Measurements from ENCODE around the gene CDC42SE2. TPM values are rescaled to one million over a fixed set of nuclear protein-coding genes. Genes with fewer than 3 reads are reported as not detected.
"Not testable (repeated sequence)": the region's sequence is repeated elsewhere in the genome, so short reads cannot be mapped to it uniquely, and the experiment has no call there.

Gene CDC42SE2
- total and polyA plus RNA-seq, 2 donors from 2014 or later = 24.8 to 90.7 TPM

DNA sequence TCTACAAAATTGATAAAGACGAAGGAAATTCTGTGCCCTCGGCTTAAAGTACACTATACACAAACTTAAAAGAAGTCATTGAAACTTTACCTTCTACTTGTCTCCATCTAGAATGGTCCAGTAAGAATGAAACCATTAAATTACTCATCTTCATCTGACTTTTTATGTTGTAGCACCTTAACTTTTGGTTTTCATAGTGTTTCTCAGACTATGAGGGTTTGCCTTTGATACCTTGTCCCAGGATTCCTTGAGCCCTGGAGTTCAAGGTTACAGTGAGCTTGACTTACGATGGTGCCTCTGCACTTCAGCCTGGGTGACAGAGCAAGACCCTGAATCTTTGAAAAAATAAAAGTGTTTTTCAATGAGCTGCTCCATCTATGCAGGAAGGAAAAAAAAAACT lies 132.2 kb downstream of the CDC42SE2 start:
- no peaks in the 10 kb centered on the region for H3K36me3 ChIP-seq (ENCODE audit: control insufficient read depth in 2 of 3, insufficient read depth in 3 of 3, low read length in 3 of 3)
- H3K9ac ChIP-seq (ENCODE audit: low read length in 3 of 3) = no peak overlapping the region
- H3K4me1 ChIP-seq (ENCODE audit: control insufficient read depth in 2 of 3, insufficient read depth in 2 of 3, low read depth in 1 of 3, low read length in 3 of 3) = peaks cover 0 to 25% (median 6%) of the 10 kb centered on the region in 3 donors
- H3K9me3 ChIP-seq (ENCODE audit: control insufficient read depth in 2 of 3, insufficient read depth in 1 of 3, low read length in 3 of 3) = no peaks in the 10 kb centered on the region
- no peak overlapping the region for H3K27ac ChIP-seq (ENCODE audit: low read depth in 2 of 2, low read length in 2 of 2)
- TF ChIP-seq, protein P1, sequence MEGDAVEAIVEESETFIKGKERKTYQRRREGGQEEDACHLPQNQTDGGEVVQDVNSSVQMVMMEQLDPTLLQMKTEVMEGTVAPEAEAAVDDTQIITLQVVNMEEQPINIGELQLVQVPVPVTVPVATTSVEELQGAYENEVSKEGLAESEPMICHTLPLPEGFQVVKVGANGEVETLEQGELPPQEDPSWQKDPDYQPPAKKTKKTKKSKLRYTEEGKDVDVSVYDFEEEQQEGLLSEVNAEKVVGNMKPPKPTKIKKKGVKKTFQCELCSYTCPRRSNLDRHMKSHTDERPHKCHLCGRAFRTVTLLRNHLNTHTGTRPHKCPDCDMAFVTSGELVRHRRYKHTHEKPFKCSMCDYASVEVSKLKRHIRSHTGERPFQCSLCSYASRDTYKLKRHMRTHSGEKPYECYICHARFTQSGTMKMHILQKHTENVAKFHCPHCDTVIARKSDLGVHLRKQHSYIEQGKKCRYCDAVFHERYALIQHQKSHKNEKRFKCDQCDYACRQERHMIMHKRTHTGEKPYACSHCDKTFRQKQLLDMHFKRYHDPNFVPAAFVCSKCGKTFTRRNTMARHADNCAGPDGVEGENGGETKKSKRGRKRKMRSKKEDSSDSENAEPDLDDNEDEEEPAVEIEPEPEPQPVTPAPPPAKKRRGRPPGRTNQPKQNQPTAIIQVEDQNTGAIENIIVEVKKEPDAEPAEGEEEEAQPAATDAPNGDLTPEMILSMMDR (IDR thresholded peaks at IDR 0.05; ENCODE audit: borderline replicate concordance, extremely low read depth, insufficient read depth) = no peak
- DNase-seq (no peak), FAIRE-seq (no peak)
- H3K27me3 ChIP-seq (ENCODE audit: control insufficient read depth, insufficient read depth, low read length) = no peaks in the 10 kb centered on the region
- intact Hi-C loops (cut with DNase I) = no loop called here
- no peak overlapping the region for H3K4me3 ChIP-seq (ENCODE audit: low read length in 3 of 3)

DNA sequence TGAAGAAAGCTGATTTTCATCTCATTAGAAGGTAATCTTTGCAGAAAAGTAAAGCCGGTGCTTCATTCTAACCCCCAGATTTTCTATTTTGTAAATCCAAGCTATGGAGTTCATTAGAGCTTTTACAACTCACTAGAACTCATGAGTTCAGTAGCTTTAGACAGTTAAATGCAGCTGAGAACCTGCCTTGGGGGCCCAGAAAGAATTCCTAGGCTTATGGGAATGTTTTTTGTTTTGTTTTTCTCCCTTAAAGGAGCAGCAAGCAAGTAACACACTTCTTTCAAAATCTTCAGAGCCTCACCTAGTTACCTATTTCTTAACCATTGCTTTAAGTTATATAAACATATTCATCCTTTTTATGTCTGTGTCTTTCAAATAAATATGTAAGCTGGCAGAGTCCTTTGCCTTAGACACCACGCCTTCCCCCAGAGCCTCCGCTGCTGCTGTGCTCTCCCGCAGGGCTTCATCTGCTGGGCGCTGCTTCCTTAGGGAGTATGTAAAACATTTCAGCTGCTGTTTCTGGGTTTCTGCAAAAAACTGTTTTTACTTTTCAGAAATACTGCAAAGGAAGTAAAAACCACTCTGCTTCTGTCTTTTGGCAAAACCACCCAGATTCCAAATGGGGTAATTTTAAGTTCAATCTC lies 132.9 kb downstream of the CDC42SE2 start:
- FAIRE-seq (no peak), DNase-seq (no peak)
- no peaks in the 10 kb centered on the region for H3K27me3 ChIP-seq (ENCODE audit: control insufficient read depth, insufficient read depth, low read length)
- TF ChIP-seq, protein P1 (IDR thresholded peaks at IDR 0.05; ENCODE audit: borderline replicate concordance, extremely low read depth, insufficient read depth) = no peak
- H3K9me3 ChIP-seq (ENCODE audit: control insufficient read depth in 2 of 3, insufficient read depth in 1 of 3, low read length in 3 of 3) = no peaks in the 10 kb centered on the region
- no peak overlapping the region for H3K9ac ChIP-seq (ENCODE audit: low read length in 3 of 3)
- no peak overlapping the region for H3K27ac ChIP-seq (ENCODE audit: low read depth in 2 of 2, low read length in 2 of 2)
- H3K36me3 ChIP-seq (ENCODE audit: control insufficient read depth in 2 of 3, insufficient read depth in 3 of 3, low read length in 3 of 3) = no peaks in the 10 kb centered on the region
- H3K4me1 ChIP-seq (ENCODE audit: control insufficient read depth in 2 of 3, insufficient read depth in 2 of 3, low read depth in 1 of 3, low read length in 3 of 3) = peaks cover 0 to 25% (median 6%) of the 10 kb centered on the region in 3 donors
- intact Hi-C loops (cut with DNase I) = no loop called here
- H3K4me3 ChIP-seq (ENCODE audit: low read length in 3 of 3) = no peak overlapping the region

DNA sequence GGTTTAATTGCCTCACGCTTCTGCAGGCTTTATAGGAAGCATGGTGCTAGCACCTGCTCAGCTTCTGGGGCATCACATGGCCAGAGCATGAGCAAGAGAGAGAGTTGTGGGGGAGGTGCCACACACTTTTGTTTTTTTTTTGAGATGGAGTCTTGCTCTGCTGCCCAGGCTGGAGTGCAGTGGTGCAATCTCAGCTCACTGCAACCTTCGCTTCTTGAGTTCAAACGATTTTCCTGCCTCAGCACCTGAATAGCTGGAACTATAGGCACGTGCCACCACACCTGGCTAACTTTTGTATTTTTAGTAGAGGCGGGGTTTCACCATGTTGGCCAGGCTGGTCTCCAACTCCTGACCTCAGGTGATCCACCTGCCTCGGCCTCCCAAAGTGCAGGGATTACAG lies 135.2 kb downstream of the CDC42SE2 start:
- intact Hi-C loops (cut with DNase I); H3K27me3 ChIP-seq (ENCODE audit: control insufficient read depth, insufficient read depth, low read length); FAIRE-seq; H3K4me3 ChIP-seq (ENCODE audit: low read length in 3 of 3); DNase-seq; H3K9ac ChIP-seq (ENCODE audit: low read length in 3 of 3); H3K4me1 ChIP-seq (ENCODE audit: control insufficient read depth in 2 of 3, insufficient read depth in 2 of 3, low read depth in 1 of 3, low read length in 3 of 3); H3K27ac ChIP-seq (ENCODE audit: low read depth in 2 of 2, low read length in 2 of 2); H3K9me3 ChIP-seq (ENCODE audit: control insufficient read depth in 2 of 3, insufficient read depth in 1 of 3, low read length in 3 of 3); H3K36me3 ChIP-seq (ENCODE audit: control insufficient read depth in 2 of 3, insufficient read depth in 3 of 3, low read length in 3 of 3): not testable (repeated sequence)

DNA sequence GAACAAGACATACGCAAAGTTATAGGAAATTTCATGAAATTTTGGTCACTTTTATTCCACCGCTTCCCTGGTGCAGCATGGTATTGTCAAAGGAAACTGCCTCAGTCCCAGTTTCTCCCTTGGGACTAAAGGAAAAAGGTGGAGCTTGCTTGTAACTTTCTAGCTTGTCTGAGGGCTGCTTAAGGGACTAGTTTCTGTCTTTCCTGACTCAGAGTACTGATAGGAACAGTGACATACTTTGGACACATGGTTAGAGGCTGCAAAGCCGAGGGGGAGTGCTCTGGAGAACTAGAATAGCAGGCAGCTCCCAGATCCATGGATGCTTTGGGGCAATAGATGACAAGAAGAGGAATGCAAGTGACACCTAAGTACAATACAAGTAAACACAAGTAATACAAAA lies 136.7 kb downstream of the CDC42SE2 start:
- Histone ChIP-seq H3K9ac (ENCODE audit: low read length in 3 of 3) (no peak overlapping the region), H3K9me3 (ENCODE audit: control insufficient read depth in 2 of 3, insufficient read depth in 1 of 3, low read length in 3 of 3) (peaks cover 0 to 5% (median 0%) of the 10 kb centered on the region in 3 donors), H3K27ac (ENCODE audit: low read depth in 2 of 2, low read length in 2 of 2) (no peak overlapping the region), H3K4me3 (ENCODE audit: low read length in 3 of 3) (no peak overlapping the region), H3K4me1 (ENCODE audit: control insufficient read depth in 2 of 3, insufficient read depth in 2 of 3, low read depth in 1 of 3, low read length in 3 of 3) (peaks cover 0 to 4% (median 0%) of the 10 kb centered on the region in 3 donors), H3K27me3 (ENCODE audit: control insufficient read depth, insufficient read depth, low read length) (no peaks in the 10 kb centered on the region), H3K36me3 (ENCODE audit: control insufficient read depth in 2 of 3, insufficient read depth in 3 of 3, low read length in 3 of 3) (no peaks in the 10 kb centered on the region)
- TF ChIP-seq, protein P1 (IDR thresholded peaks at IDR 0.05; ENCODE audit: borderline replicate concordance, extremely low read depth, insufficient read depth) = no peak
- FAIRE-seq (no peak), DNase-seq (no peak)
- intact Hi-C loops (cut with DNase I) = no loop called here

All from kidney (tissue), 14 donors.